Thoracic aorta (tissue), 2 donors: ENCODE results near the gene PYGB. TPM values are rescaled to one million over a fixed set of nuclear protein-coding genes. Genes with fewer than 3 reads are reported as not detected.

Experiments used
- ATAC-seq: fragments of 150-250 bp; one replicate; pipeline ENCODE4 v1.8.0; 2017; ENCODE audit warnings: low read depth; ENCODE audit not compliant: insufficient number of reproducible peaks, low FRiP score
- DNase-seq: peaks from one replicate; pipeline ENCODE4 v3.0.0-alpha.2; 2020; ENCODE audit warnings: low spot score
- H3K27ac ChIP-seq, 2 donors: fragments of 200-600 bp; sonication (generic); 1 replicate in 1 of 2; 2 replicates in 1 of 2; pipeline ENCODE4 v1.5.1; 2016; ENCODE audit warnings: mild to moderate bottlenecking in 2 of 2, moderate library complexity in 2 of 2
- H3K27me3 ChIP-seq: fragments of 200-600 bp; sonication (generic); replicated peaks from 2 replicates; pipeline ENCODE4 v1.6.0; 2016; ENCODE audit warnings: mild to moderate bottlenecking; ENCODE audit not compliant: insufficient read depth
- H3K36me3 ChIP-seq: fragments of 200-600 bp; sonication (generic); one replicate; pipeline ENCODE4 v1.5.1; 2016
- H3K4me1 ChIP-seq, 2 donors: fragments of 200-600 bp; sonication (generic); 1 replicate in 1 of 2; 2 replicates in 1 of 2; pipeline versions ENCODE4 v1.5.1 to v1.6.0; 2016; ENCODE audit warnings: low read depth in 2 of 2, mild to moderate bottlenecking in 1 of 2; ENCODE audit not compliant: control insufficient read depth in 1 of 2
- H3K4me3 ChIP-seq: fragments of 200-600 bp; sonication (generic); 2 replicates; pipeline ENCODE4 v1.5.1; 2016; ENCODE audit warnings: mild to moderate bottlenecking
- H3K9me3 ChIP-seq: fragments of 200-600 bp; sonication (generic); 2 replicates; pipeline ENCODE4 v1.5.1; 2016
- total RNA-seq, 2 donors: library from RNA; depleted of rRNA; stranded (reverse); fragments of >200 nt; gene quantifications; one replicate each; pipeline versions ENCODE4 v1.1.0 to v1.2.3, GENCODE V29; 2016
- TF ChIP-seq, protein P1 (sequence below): fragments of 200-600 bp; sonication (generic); IDR thresholded peaks from one replicate; pipeline ENCODE4 v1.5.1; 2019; ENCODE audit warnings: antibody characterized with exemption

The PYGB gene
- total RNA-seq, 2 donors from 2014 or later, result 124 to 256 TPM

DNA sequence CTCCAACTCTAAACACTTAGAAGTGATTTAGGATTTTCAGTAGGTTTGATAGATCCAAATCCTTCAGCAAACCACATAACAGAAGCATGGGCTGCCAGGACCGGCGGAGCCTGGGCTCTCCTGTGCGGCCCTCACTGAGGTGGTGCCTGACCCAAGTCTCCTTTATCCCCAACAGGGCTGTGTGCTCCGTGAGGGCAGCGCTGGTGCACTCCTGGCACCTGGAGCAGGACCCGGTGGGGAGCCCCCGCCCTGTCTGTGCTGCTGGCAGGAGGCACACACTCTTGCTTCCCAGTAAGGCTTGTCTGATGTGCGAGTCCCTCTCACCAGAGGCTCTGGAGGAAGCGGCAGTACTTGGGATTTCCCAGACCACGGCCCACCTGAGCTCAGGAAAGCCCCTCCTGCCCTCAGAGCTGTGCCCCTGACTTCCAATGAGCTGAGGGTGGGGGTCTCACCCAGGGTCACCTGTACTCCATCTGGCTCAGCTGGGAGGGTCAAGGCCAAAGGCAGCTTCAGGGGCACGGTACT, 56.2 kb downstream of the PYGB start:
- DNase-seq (no peak), ATAC-seq (no peak)
- Histone ChIP-seq H3K27me3 (no peaks in the 10 kb centered on the region), H3K27ac (no peak overlapping the region), H3K4me1 (peaks cover 0 to 4% of the 10 kb centered on the region in 2 donors), H3K4me3 (no peak overlapping the region), H3K9me3 (no peaks in the 10 kb centered on the region), H3K36me3 (peaks cover 11% of the 10 kb centered on the region)
- TF ChIP-seq, protein P1, sequence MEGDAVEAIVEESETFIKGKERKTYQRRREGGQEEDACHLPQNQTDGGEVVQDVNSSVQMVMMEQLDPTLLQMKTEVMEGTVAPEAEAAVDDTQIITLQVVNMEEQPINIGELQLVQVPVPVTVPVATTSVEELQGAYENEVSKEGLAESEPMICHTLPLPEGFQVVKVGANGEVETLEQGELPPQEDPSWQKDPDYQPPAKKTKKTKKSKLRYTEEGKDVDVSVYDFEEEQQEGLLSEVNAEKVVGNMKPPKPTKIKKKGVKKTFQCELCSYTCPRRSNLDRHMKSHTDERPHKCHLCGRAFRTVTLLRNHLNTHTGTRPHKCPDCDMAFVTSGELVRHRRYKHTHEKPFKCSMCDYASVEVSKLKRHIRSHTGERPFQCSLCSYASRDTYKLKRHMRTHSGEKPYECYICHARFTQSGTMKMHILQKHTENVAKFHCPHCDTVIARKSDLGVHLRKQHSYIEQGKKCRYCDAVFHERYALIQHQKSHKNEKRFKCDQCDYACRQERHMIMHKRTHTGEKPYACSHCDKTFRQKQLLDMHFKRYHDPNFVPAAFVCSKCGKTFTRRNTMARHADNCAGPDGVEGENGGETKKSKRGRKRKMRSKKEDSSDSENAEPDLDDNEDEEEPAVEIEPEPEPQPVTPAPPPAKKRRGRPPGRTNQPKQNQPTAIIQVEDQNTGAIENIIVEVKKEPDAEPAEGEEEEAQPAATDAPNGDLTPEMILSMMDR, result no peak

DNA sequence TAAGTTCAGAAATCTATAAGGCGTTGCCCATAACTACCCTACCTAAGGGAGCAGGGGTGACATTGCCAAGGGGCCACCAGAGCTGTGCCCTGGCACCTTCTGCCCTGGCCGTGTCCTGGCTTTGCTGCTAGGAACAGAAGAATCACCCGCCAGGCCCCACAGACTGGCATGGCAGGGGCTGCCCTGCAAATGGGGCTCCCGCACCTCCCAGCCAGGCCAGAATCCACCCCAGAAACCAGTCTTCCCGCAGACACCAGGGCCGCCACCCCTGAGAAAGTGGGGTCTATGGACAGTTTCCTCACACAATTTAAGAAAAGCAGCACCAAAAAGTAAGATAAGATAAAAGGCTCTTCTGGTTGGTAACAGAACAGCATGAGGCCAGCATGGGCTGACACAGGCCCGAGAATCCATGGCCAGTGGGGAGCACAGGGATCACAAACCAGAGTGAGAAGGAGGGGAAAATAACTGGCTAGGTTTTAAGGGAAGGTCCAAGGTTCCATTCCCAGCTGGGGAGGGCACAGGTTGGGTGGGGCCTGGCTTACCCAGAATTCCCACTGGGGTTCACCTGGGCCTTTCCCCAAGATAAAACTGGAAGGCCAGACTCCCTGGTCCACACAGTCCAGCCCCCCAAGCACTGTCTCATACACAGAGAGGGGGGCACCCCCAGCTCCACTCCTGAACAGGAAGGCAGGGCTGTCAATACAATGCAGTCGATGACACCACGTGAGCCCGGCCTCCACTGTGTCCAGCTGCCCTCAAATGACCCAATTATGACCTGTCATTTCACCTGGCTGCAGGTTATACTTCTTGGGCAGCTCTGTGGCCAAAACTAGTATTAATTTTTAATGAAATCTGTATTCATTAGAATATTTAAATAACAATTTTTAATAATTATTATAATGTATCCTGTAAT, 59.4 kb downstream of the PYGB start:
- Histone ChIP-seq H3K27me3 (no peaks in the 10 kb centered on the region), H3K27ac (no peak overlapping the region), H3K36me3 (peaks cover 8% of the 10 kb centered on the region), H3K4me3 (no peak overlapping the region), H3K4me1 (peaks cover 21 to 25% of the 10 kb centered on the region in 2 donors), H3K9me3 (no peaks in the 10 kb centered on the region)
- DNase-seq (no peak), ATAC-seq (no peak)
- TF ChIP-seq, protein P1, result no peak

DNA sequence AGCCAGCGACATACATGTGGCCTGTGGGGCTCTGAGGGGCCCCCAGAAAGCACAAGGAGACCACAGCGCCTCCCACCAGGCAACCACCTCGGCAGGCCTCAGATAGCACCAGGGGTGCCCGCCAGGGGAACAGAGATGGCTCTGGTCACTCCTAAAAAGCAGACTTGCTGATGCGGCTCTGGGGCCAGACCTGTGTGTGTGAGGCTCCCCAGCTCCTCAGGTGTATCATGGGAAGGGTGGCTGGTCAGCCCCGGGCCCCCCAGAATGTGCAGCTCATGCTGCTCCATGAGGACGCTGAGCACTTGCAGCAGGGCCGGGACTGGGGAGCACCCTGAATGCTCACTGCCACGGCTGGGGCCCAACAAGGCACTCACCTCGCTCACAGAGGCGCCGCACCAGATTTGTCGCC, 60.2 kb downstream of the PYGB start:
- no peak for DNase-seq

DNA sequence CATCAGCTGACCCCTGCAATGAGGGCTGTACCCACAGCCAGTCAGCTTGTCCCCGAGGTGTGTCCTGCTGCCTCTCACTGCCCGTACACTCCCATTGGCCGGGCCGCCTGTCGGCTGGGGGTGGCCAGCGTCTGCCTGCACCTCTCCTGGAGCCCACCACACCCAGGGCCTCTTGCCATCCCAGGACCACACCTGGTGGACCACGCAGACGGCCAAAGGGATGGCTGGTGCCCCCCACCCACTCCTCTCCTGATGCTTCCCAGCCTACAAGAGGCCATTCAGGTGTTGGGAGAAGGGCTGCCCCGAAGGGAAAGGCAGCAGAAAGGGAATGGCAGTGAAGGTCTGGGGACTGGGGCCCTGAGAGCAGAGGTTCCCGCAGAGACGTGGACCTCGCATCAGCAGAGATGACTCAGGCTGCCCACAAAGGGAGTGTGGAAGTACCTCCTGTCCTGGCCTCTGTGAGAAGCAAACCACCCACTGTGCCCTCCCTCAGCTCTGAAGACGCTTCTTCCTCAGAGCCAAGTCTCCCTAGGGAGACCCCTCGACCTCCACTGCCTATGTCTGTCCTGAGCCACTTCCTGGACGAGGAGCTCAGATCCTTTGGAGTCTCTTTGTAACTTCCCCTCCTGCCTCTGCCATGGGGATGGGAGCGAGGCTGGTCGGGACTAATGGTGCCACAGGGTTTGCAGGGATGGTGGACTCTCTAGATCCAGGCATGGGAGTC, 60.9 kb downstream of the PYGB start:
- DNase-seq (no peak), ATAC-seq (no peak)
- H3K4me1 ChIP-seq, result peaks cover 21 to 25% of the 10 kb centered on the region in 2 donors
- peak overlapping the region; percentile 16 to 58 for H3K27ac ChIP-seq
- TF ChIP-seq, protein P1, result no peak
- H3K27me3 ChIP-seq, result no peaks in the 10 kb centered on the region
- no peaks in the 10 kb centered on the region for H3K36me3 ChIP-seq
- no peak overlapping the region for H3K4me3 ChIP-seq
- no peaks in the 10 kb centered on the region for H3K9me3 ChIP-seq

More for the DNA sequence above, 60.2 kb downstream of the PYGB start:
- TF ChIP-seq, protein P1, result no peak
- Histone ChIP-seq H3K9me3 (no peaks in the 10 kb centered on the region), H3K4me3 (no peak overlapping the region), H3K27ac (peak overlapping the region in 1 of 2 donors; percentile 58), H3K27me3 (no peaks in the 10 kb centered on the region), H3K36me3 (peaks cover 5% of the 10 kb centered on the region), H3K4me1 (peaks cover 21 to 25% of the 10 kb centered on the region in 2 donors)
- ATAC-seq, result no peak
